HEK293T (cell line): Measurements from ENCODE around the gene ADH1C.

ENCODE experiments used
- CTCF ChIA-PET: fragments of 350-600 bp; formaldehyde crosslinking; extraction: SDS; loops from one replicate; lab custom pipeline; 2021; ENCODE audit warnings: antibody characterized with exemption, inconsistent platforms; lab: Yijun Ruan, JAX
- POLR2A ChIA-PET: fragments of 350-600 bp; formaldehyde crosslinking; extraction: SDS; loops from one replicate; lab custom pipeline; 2020; ENCODE audit warnings: antibody characterized with exemption, inconsistent platforms; lab: Yijun Ruan, JAX
- DNase-seq: peaks from one replicate; pipeline ENCODE4 v3.0.0; 2012; ENCODE audit warnings: mixed read lengths; ENCODE audit errors: extremely low spot score
- ARNT ChIP-seq: fragments of 450-650 bp; IDR thresholded peaks from 2 replicates; pipeline ENCODE4 v1.6.1; 2017; ENCODE audit warnings: mild to moderate bottlenecking
- BHLHE40 ChIP-seq: fragments of 450-650 bp; IDR thresholded peaks from 2 replicates; pipeline ENCODE4 v1.6.1; 2016; ENCODE audit warnings: mild to moderate bottlenecking, moderate library complexity, borderline replicate concordance
- CTBP1 ChIP-seq: fragments of 450-650 bp; IDR thresholded peaks from 2 replicates; pipeline ENCODE4 v1.6.1; 2016; ENCODE audit warnings: borderline replicate concordance
- ELF4 ChIP-seq: fragments of 450-650 bp; IDR thresholded peaks from 2 replicates; pipeline ENCODE4 v1.6.1; 2017; ENCODE audit warnings: antibody characterized with exemption
- FOXA1 ChIP-seq: fragments of 450-650 bp; IDR thresholded peaks from 2 replicates; pipeline ENCODE4 v1.6.1; 2016; ENCODE audit warnings: mild to moderate bottlenecking
- FOXK2 ChIP-seq: fragments of 450-650 bp; IDR thresholded peaks from 2 replicates; pipeline ENCODE4 v1.6.1; 2016; ENCODE audit warnings: mild to moderate bottlenecking
- FOXM1 ChIP-seq: fragments of 450-650 bp; IDR thresholded peaks from 2 replicates; pipeline ENCODE4 v1.6.1; 2017; ENCODE audit warnings: mild to moderate bottlenecking, borderline replicate concordance
- HDGF ChIP-seq: fragments of 450-650 bp; IDR thresholded peaks from 2 replicates; pipeline ENCODE4 v1.6.1; 2017; ENCODE audit warnings: antibody characterized with exemption, borderline replicate concordance
- L3MBTL2 ChIP-seq: fragments of 450-650 bp; conservative IDR thresholded peaks from 2 replicates; pipeline ENCODE4 v1.6.1; 2016; ENCODE audit warnings: mild to moderate bottlenecking
- LEF1 ChIP-seq: fragments of 450-650 bp; IDR thresholded peaks from 2 replicates; pipeline ENCODE4 v1.6.1; 2017; ENCODE audit warnings: mild to moderate bottlenecking, borderline replicate concordance
- NFRKB ChIP-seq: fragments of 450-650 bp; IDR thresholded peaks from 2 replicates; pipeline ENCODE4 v1.6.1; 2016; ENCODE audit warnings: mild to moderate bottlenecking, moderate library complexity
- SP1 ChIP-seq: fragments of 450-650 bp; IDR thresholded peaks from 2 replicates; pipeline ENCODE4 v1.6.1; 2017
- SUZ12 ChIP-seq: fragments of 450-650 bp; IDR thresholded peaks from 2 replicates; pipeline ENCODE4 v1.6.1; 2016; ENCODE audit warnings: mild to moderate bottlenecking
- TARDBP ChIP-seq: fragments of 450-650 bp; IDR thresholded peaks from 2 replicates; pipeline ENCODE4 v1.6.1; 2016
- ZNF384 ChIP-seq: fragments of 450-650 bp; IDR thresholded peaks from 2 replicates; pipeline ENCODE4 v1.6.1; 2016
- TF ChIP-seq, protein P1 (sequence below): fragments of 450-650 bp; IDR thresholded peaks from 2 replicates; pipeline ENCODE4 v1.6.1; 2016

The ADH1C gene

DNA sequence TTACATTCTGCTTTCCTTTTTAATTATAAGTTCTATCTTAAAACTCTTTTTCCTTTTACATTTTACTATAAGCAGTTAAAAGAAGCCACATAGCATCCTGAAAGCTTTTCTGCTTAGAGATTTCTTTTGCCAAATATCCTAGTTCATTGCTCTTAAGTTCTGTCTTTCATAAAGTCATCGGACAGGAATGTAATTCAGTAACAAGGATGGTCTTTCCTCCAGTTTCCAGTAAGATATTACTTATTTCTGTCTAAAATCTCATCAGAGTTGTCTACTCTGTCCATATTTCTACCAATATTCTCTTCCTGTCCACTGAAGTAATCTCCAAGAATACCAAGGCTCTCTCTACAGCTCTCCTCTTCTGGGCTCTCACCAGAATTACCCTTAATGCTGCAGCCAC is 37.5 kb upstream of the ADH1C start:
- TF ChIP-seq TARDBP (no peak), SUZ12 (no peak), ARNT (no peak), HDGF (no peak), ELF4 (no peak), L3MBTL2 (no peak), BHLHE40 (no peak), SP1 (no peak), CTBP1 (no peak), LEF1 (no peak)
- TF ChIP-seq, protein P1, sequence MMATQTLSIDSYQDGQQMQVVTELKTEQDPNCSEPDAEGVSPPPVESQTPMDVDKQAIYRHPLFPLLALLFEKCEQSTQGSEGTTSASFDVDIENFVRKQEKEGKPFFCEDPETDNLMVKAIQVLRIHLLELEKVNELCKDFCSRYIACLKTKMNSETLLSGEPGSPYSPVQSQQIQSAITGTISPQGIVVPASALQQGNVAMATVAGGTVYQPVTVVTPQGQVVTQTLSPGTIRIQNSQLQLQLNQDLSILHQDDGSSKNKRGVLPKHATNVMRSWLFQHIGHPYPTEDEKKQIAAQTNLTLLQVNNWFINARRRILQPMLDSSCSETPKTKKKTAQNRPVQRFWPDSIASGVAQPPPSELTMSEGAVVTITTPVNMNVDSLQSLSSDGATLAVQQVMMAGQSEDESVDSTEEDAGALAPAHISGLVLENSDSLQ = no peak
- POLR2A ChIA-PET = no interaction called here
- DNase-seq = no peak
- CTCF ChIA-PET = no interaction called here

GRCh38 chr4:99389606-99390005 is 37.1 kb upstream of the ADH1C start:
- ChIA-PET POLR2A (no interaction called here), CTCF (no interaction called here)
- no peak for DNase-seq
- TF ChIP-seq SP1 (no peak), ZNF384 (no peak), HDGF (no peak), SUZ12 (no peak), NFRKB (no peak), LEF1 (no peak), ARNT (no peak), TARDBP (no peak), FOXM1 (no peak), FOXA1 (no peak), FOXK2 (no peak), L3MBTL2 (no peak), CTBP1 (no peak), BHLHE40 (no peak), ELF4 (no peak)
- TF ChIP-seq, protein P1 = no peak

DNA sequence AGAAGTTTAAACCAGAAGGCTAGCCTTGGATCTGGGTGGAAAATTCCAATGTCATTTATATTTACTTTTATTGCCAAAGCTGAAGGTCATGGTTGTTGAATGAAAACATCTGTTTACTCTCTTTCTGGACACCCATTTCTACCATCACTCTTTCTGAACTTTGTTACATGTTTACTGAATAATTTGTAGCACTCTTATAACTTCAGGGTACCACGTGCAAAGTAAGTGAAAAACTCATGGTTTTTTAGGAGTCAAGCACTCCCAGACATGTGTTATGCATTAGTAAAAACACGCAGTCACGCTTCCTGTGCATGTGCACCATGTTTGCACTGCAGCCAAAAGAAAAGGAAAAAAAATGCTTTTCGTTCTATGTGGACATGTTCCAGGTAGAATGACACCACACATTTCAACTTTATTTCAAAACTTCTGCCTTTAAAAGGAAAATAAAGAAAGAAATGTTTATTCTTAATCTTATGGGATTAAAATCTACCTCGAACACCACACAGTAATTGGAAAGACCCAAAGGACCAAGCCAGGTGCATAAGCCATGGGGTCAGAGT is 31.4 kb upstream of the ADH1C start:
- ChIA-PET CTCF (no interaction called here), POLR2A (no interaction called here)
- TF ChIP-seq, protein P1 = no peak
- TF ChIP-seq FOXK2 = no peak
- no peak for TF ChIP-seq NFRKB
- no peak for TF ChIP-seq HDGF
- no peak for TF ChIP-seq TARDBP
- no peak for TF ChIP-seq BHLHE40
- no peak for TF ChIP-seq SUZ12
- TF ChIP-seq FOXA1 = no peak
- TF ChIP-seq L3MBTL2 = no peak
- TF ChIP-seq FOXM1 = no peak
- no peak for TF ChIP-seq ARNT
- no peak for TF ChIP-seq SP1
- TF ChIP-seq ZNF384 = no peak
- TF ChIP-seq ELF4 = no peak
- no peak for DNase-seq

GRCh38 chr4:99383399-99383798 is 30.9 kb upstream of the ADH1C start:
- DNase-seq = no peak
- TF ChIP-seq CTBP1 (no peak), NFRKB (no peak), ZNF384 (no peak), HDGF (no peak), FOXM1 (no peak), LEF1 (no peak), L3MBTL2 (no peak), FOXK2 (no peak)
- POLR2A ChIA-PET = no interaction called here
- CTCF ChIA-PET = no interaction called here

DNA sequence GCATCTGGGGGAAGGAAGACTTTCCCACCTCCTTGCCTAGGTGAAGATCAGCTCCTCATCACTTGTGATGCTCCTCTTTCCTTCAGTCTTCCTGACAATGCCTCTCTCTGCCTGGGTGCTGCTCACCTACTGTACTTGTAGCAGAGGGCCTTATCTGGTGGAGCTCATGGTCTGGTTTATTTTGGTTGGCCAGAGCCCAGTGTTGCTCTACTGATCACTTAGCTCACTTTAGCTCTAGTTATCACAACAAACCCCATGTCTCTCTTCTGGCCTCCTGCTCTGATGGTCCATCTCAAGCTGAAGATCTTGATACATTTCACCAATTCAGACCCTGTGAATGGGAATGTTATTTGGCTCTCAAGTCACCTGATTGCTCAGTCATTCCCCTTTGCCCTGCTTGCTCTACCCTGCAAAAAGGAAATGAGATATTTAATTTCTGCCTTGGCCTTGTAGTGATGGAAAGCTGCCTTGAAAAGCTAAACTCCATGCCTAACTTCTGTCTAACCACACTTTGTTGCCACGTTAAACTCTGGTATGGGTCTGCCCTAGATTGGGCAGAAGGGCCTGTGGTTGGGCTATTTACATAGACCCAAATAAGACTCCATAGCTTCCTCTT is 30.3 kb upstream of the ADH1C start:
- no peak for DNase-seq
- no peak for TF ChIP-seq SP1
- no peak for TF ChIP-seq BHLHE40
- no peak for TF ChIP-seq FOXK2
- TF ChIP-seq NFRKB = no peak
- TF ChIP-seq CTBP1 = no peak
- TF ChIP-seq ZNF384 = no peak
- TF ChIP-seq SUZ12 = no peak
- TF ChIP-seq FOXA1 = no peak
- no peak for TF ChIP-seq L3MBTL2
- no peak for TF ChIP-seq HDGF
- TF ChIP-seq ARNT = no peak
- no peak for TF ChIP-seq FOXM1
- no peak for TF ChIP-seq TARDBP
- TF ChIP-seq, protein P1 = no peak
- TF ChIP-seq LEF1 = no peak
- TF ChIP-seq ELF4 = no peak
- CTCF ChIA-PET = no interaction called here
- POLR2A ChIA-PET = no interaction called here
